NCI-H2029 treated with DMSO at 0.1 percent for 48 hours (cell line): ENCODE measurements around the gene SPIB.
A peak's percentile ranks its signal among the peaks of the same experiment; 100 is the strongest.
"Not testable (repeated sequence)": the region's sequence is repeated elsewhere in the genome, so short reads cannot be mapped to it uniquely, and the experiment has no call there.

ENCODE experiments used
- DNase-seq: peaks from one replicate; lab custom pipeline; 2025; lab: John Stamatoyannopoulos, UW

SPIB gene

DNA sequence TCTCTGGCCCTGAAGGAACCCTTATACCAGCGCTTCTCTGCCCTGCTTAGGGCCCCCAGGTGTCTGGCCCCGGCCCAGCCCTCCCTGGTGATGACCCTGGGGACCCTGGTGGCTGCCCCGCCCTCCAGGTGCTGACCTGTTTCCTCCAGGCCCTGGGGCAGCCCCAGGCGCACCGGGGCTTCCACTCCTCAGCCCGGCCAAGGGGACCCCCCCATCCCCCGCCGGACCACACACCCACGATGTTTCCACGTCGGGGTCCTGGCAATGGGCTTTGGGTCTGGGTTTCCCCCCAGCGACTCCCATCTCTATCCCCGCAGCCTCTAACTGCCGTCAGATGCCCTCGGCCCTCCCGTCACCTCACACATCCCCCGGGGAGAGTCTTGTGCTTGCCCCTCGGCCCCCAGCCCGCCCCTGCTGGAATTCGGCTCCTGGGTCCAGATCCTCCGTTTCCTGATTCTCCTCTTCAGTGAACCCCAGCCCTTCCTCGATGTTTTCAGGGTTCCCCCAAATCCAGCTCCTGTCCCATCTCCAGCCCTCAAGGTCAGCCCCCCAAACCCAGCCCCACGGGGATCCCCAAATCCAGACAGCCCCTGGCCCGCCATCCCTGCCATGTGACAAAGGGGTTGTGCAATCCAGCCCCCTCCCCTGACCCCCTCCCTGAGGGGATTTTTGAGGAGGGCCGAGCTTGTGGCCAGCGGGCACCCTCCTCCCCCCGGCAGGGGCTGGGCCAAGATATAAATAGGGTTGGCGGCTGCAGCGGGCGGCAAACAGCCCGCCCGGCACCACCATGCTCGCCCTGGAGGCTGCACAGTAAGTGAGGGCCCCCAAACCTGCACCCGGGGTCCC lies at the start of gene SPIB:
SPIB (plus strand) TSS at position 763 of the 846 bp plus-strand sequence; CDS start at position 788, 25 bp downstream.
- no peak for DNase-seq

DNA sequence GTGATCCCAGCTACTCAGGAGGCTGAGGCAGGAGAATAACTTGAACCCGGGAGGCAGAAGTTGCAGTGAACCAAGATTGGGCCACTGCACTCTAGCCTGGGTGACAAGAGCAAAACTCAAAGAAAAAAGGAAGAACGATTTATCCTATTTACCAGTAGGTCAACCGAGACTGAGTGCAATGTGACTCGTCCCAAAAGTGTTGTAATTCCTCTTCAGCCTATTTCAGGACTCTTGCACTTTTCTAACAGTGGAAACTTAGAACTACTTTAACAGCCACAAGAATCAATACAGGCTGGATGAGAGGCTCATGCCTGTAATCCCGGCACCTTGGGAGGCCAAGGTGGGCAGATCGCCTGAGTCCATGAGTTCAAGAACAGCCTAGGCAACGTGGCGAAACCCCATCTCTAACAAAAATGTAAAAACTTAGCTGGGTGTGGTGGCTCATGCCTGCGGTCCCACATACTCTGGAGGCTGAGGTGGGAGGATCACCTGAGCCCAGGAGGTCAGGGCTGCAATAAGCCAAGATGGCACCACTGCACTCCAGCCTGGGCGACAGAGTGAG lies 46.7 kb upstream of the SPIB start:
- no peak for DNase-seq

DNA sequence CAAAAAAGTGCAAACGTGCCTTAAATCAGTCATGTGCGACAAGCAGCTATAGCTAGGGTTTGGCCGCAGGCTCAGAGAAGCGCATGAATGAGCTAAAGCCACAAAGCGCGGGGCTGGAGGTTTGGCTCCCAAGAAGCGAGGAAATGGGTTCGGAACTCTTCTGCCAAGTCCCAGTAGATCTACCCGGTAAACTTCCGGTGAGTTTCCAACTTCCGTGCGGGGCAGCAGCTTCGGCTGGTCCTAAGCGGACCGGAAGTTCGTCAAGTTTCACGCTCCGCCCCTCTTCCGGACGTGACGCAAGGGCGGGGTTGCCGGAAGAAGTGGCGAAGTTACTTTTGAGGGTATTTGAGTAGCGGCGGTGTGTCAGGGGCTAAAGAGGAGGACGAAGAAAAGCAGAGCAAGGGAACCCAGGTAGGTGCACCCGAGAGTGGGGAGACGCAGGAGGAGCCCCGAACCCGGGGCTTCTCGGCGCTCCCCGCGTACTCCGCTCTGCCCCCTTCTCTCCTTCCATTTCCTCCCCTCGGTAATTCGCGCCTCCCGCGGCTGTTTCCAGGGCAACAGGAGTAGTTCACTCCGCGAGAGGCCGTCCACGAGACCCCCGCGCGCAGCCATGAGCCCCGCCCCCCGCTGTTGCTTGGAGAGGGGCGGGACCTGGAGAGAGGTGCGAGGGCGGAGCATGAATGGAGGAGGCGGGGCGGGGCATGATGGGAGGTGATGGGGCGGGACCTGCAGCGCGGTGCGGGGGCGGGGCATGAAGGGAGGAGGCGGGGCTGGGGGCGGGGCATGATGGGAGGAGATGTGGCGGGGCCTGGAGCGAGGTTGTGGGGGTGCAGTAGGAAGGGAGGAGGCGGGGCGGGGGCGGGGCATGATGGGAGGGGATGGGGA lies 42.3 kb upstream of the SPIB start, which contains the start of gene NR1H2:
NR1H2 (plus strand) TSS at position 292 of the 885 bp plus-strand sequence. CDS start 1,149 bp downstream, outside the sequence.
- peak; percentile 80 for DNase-seq

DNA sequence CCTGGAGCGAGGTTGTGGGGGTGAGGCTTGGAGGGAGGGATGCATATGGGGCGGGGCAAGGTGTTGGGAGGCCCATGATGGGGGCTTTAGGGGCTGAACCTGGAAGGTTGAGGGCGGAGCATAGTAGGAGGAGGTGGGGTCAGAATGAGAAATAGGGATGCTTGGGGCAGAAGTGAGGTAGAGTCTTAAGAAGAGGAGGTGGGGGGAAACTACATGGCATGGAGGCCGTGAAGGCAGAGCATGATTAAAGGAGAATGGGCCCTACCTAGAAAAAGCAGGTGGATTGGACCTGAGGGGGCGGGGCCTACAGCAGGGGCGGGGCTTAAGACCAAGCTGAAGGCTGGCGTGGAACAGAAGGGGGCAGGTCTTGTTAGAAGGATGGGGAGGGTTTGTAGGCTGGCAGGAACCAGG lies 41.7 kb upstream of the SPIB start:
- DNase-seq: no peak

DNA sequence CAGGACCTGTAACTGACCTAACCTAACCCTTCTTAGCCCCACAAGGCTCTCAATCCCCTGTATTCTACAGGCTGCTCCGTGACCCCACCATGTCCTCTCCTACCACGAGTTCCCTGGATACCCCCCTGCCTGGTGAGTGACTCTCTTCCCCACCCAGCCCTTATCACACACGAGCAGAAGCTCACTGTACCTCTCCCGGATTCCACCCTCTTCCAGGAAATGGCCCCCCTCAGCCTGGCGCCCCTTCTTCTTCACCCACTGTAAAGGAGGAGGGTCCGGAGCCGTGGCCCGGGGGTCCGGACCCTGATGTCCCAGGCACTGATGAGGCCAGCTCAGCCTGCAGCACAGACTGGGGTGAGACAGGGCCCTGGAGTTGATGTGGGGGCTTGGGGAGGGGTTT lies 41.2 kb upstream of the SPIB start:
- no peak for DNase-seq

DNA sequence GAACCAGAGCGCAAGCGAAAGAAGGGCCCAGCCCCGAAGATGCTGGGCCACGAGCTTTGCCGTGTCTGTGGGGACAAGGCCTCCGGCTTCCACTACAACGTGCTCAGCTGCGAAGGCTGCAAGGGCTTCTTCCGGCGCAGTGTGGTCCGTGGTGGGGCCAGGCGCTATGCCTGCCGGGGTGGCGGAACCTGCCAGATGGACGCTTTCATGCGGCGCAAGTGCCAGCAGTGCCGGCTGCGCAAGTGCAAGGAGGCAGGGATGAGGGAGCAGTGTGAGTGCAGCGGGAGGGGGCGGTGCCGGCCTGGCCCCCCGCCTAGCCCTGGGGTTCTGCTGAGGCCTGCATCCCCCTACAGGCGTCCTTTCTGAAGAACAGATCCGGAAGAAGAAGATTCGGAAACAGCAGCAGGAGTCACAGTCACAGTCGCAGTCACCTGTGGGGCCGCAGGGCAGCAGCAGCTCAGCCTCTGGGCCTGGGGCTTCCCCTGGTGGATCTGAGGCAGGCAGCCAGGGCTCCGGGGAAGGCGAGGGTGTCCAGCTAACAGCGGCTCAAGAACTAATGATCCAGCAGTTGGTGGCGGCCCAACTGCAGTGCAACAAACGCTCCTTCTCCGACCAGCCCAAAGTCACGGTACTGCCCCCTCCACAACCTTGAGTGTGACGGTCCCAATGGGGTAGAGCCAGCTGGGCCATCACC lies 40.4 kb upstream of the SPIB start:
- no peak for DNase-seq

DNA sequence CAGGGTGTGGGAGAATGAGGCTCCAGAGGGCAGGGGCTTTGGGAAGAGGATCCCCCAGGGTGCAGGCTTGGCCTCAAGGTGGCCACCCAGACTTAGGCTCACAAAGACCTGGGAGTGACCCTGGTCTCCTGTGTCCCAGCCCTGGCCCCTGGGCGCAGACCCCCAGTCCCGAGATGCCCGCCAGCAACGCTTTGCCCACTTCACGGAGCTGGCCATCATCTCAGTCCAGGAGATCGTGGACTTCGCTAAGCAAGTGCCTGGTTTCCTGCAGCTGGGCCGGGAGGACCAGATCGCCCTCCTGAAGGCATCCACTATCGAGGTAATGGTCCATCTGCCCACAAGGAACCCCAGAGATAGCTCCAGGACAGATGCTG lies 39.9 kb upstream of the SPIB start:
- DNase-seq: no peak

DNA sequence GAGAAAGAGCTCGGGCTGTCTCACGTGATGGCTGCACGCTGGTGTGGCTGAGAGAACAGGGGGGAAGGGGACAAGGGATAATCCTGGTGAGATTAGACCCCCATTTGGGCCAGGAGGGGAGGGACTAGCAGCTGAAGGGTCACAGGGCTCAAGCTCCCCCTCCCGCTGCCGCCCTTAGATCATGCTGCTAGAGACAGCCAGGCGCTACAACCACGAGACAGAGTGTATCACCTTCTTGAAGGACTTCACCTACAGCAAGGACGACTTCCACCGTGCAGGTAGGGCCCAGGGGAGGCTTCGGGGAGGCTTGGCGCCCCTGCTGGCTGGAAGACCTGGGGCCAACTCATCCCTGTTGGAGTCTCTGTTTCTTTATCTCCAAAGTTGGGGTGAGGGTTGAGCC lies 39.1 kb upstream of the SPIB start:
- no peak for DNase-seq

DNA sequence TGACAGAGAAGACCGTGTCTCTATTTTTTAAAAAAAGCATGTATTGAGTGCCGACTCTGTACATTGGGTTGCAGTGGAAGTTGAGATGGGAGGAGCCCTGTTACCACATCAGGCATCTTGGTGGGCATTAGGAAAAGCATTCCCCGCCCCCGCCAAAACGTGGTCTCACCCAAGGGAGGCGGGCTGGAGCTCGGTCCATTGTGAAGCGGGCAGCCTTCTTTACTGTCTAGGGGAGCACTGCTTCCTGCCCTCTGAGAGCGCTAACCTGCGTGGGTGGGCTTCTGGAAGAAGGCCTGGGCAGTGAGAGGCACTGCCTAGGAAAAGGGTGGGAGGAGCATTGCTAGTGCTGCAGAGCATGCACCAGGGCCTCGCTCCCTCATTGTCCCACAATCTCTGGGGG lies 38.6 kb upstream of the SPIB start:
- no peak for DNase-seq

DNA sequence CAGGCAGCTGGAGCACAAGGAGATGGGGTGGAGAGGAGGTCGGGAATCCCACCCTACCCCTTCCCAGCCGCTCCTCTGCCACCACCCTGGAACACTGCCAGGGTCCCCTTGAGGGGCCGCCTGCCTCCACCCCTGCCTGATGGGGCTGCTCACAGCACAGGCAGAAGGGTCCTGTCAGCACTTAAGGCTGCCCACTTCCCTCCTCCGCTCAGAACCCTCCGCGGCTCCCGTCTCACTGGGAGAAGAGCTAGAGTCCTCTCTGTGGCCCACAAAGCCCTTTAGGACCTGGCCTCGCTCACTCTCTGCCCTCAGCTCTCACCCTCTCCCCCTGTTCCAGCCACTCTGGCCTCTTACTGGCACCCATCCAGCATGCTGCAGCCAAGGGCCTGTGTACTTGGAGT lies 38.0 kb upstream of the SPIB start:
- DNase-seq: no peak

DNA sequence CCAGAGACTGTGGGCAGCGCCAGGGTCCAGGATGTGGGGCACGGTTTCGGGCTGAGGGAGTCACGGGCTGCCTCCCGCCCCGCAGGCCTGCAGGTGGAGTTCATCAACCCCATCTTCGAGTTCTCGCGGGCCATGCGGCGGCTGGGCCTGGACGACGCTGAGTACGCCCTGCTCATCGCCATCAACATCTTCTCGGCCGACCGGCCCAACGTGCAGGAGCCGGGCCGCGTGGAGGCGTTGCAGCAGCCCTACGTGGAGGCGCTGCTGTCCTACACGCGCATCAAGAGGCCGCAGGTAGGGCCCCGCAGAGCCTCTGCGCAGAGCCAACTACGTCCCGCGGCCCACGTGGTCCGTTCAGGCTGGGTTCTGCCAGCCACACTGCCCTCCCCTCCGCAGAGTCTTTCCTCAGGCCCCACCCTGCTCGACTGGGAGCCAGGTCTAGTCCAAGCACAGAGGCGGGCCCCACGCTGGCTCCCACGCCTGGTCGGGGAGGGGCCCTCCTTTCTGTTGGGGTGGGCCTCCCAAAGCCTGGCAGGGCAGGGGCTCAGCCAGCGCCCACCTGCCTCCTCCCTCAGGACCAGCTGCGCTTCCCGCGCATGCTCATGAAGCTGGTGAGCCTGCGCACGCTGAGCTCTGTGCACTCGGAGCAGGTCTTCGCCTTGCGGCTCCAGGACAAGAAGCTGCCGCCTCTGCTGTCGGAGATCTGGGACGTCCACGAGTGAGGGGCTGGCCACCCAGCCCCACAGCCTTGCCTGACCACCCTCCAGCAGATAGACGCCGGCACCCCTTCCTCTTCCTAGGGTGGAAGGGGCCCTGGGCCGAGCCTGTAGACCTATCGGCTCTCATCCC lies 36.6 kb upstream of the SPIB start:
- no peak for DNase-seq

DNA sequence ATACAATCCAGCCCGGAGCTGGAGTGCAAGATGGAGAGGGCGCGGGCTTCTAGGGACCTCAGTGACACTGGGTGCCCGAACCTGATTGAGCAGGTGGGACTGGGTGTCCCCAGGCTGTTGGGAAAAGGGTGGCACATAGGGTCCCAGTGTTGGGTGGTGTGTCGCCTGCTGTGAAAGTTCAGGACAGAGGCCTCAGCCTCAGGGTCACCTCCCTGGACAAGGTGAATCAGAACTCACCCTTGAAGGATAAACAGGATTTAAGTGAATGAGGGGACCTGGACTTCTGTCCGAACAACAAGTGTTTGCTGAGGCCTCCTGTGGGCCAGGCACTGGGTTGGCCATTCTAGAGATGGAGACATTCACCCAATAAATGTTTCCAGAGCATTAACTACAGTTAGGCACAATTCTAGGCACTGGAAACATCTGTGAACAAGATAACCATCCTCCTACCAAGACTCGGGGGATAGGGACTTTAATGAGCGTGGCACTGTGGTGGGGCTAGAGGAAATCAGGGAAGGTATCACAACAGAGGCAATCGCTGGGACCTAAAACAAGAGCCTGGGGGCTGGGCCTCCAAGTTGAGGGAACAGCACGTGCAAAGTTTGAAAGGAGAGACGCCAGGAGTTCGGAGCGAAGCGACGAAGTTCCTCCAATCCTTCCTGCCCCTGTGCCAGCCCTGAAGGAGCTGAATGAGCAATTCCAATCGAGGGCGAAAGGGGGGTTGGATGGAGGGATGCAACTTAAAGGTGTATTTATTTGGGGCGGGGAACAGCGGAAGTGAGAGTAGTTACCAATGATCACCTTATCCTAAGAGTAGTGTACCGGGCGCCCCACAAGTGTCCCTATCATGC lies 35.5 kb upstream of the SPIB start:
- DNase-seq: no peak

DNA sequence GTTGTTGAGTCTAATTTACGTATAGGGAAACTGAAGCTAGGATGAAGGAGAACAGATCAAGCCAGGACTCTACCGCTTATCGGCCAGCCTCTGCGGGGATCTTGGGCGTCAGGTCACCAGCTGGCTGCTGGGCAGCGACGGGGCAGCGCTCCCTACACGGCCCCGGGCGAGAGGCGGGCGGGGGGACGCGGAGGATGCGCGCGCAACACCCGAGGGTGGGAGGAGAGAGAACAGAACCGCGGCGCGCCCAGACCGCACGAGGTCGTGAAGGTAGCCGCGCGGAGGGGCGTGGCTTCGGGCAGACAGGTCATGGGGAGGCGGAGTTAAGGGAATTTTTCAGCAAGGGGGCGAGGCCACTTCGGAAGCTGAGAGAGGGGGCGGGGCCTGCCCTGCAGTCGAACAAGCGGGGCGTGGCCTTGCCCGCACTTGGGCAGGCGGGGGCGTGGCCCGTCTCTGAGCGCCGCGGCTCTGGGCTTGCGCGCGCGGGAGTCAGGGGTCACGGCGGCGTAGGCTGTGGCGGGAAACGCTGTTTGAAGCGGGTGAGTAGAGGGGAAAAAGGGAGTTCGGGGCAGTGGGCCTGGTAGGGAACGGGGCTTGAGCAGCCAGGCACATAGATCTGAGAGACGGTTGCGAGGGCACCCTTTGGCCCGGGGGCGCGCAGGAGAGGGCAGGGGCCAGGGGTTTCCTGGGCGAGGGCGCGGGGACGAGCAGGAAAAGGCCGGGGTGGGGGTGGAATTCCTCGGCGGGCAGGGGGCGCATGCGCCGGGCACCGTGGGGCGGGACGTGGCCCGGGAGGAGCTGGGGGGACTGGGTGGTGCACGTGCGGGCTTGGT lies 34.7 kb upstream of the SPIB start, which contains the start of gene POLD1:
POLD1 (plus strand) TSS at position 496 of the 833 bp plus-strand sequence. CDS start 14,505 bp downstream, outside the sequence.
- peak; percentile 96 for DNase-seq

DNA sequence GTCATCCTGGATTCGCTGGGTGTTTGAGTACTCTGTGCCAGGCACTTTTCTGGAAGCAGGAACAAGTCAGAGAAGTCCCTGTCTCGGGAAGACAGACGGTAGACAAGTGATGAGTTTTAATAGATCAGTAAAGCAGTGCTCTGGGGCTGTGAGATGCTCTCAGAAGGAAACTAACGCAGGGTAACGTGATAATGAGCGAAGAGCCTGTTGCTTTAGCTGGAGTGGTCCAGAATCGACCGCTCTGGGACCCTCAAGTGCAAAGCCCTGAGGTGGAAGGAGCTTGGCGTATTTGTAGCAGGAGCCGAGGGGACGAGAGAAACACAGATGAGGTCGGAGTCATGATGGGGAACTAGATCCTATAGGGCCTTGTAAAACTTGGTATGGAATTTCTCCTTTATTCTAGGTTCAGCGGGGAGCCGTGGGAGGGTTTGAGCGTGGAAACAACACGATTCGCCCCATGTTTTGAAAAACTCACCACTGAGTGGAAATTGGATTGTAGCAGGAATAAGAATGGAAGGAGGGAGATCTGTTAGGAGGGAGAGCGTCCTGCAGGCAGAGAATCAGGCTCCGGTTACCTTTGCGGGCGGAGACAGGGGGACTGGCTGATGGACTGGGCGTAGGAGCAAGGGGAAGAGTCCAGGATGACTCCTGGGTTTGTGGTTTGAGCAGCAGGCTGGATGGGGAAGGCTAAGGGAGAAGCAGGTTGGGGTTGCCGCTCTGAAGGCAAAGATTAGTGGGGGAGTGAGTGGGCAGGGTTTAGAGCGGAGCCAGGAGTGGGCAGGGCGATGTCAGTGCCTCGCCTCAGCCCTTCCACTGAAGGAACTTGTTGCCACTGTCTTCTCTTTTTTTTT lies 33.8 kb upstream of the SPIB start:
- peak; percentile 4 for DNase-seq

DNA sequence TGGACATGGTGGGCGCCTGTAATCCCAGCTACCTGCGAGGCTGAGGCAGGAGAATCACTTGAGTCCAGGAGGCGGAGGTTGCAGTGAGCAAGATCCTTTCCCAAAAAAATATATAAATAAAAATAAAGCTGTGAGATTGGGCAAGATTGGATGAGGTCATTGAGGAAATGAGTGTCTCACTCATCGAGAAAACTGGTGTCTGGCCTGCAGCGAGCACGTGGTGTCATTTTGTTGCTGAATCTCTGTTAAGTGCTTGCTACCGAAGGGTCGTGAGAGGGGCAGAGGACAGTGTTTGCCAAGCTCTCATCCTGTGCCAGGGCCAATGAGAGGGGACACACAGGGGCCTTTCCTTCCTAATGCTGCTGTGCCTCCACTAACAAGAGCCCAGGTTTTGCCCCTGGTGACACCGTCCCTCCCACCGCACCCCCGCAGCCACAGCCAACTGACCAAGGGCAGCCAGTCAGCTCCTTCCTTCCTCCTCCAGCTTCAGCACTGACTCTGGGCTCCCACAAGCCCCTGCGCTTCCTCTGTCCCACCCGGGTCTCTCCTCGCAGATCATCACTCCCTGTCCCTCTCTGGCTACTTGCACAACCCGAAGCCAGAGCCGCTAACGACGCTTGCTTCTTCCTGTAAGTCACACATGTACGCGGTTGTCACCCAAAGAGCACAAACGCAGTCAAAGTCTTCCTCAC lies 31.4 kb upstream of the SPIB start:
- no peak for DNase-seq

DNA sequence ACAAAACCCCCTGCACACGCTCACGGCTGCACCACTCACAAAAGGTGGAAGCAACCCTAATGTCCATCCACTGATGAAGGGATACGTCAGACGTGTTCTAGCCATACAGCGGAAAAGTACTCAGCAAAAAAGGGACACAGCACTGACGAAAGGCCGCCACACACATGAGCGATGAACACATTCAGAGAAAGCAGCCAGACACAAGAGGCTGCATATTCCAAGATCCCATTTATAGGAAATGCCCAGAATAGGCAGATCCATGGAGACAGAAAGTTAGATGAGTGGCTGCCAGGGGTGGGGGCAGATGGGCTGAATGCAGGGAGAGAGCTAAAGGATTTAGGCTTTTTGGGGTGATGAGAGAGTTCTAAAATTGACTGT lies 30.9 kb upstream of the SPIB start:
- DNase-seq: no peak

DNA sequence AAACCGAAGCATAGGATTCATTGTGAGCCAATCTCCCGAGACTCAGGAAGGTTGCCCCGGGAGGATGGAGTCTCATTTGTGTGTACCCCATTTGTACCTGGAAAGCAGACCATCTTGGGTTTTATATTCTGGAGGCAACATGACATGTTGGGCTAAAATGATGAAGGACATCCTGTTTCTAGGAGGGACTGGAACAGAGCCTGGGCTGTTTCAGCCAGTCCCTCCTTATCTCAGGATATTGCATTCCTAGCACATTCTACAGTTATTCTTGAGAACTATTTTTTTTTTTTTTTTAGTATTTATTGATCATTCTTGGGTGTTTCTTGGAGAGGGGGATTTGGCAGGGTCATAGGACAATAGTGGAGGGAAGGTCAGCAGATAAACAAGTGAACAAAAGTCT lies 28.4 kb upstream of the SPIB start:
- DNase-seq: not testable (repeated sequence)

DNA sequence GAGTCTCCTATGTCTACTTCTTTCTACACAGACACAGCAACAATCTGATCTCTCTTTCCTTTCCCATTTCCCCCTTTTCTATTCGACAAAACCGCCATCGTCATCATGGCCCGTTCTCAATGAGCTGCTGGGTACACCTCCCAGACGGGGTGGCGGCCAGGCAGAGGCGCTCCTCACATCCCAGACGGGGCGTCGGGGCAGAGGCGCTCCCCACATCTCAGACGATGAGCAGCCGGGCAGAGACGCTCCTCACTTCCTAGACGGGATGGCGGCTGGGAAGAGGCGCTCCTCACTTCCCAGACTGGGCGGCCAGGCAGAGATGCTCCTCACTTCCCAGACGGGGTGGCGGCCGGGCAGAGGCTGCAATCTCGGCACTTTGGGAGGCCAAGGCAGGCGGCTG lies 27.8 kb upstream of the SPIB start:
- not testable (repeated sequence) for DNase-seq
